Activated naive CD8-positive, alpha-beta T cell treated with anti-CD3 and anti-CD28 coated beads, Interleukin-2, amount 50 U/mL, for 24 hours (primary cell): Measurements from ENCODE around the gene BCL2L12.

ENCODE experiments used
- ATAC-seq: fragments of 150-1000 bp; cut with Tn5 transposase; one replicate; pipeline ENCODE4 v1.10.0; 2021
- DNase-seq: peaks from one replicate; pipeline ENCODE4 v3.0.0; 2021
- H3K27ac Mint-ChIP-seq: one replicate; pipeline ENCODE4 v1.8.0; 2021; ENCODE audit warnings: mild to moderate bottlenecking, mixed read lengths
- H3K27me3 Mint-ChIP-seq: one replicate; pipeline ENCODE4 v1.8.0; 2021; ENCODE audit warnings: mixed read lengths
- H3K36me3 Mint-ChIP-seq: one replicate; pipeline ENCODE4 v1.8.0; 2021; ENCODE audit warnings: low read depth, mixed read lengths
- H3K4me1 Mint-ChIP-seq: one replicate; pipeline ENCODE4 v1.8.0; 2021; ENCODE audit warnings: mixed read lengths
- H3K4me3 Mint-ChIP-seq: one replicate; pipeline ENCODE4 v1.8.0; 2021; ENCODE audit warnings: mild to moderate bottlenecking, moderate library complexity, mixed read lengths
- H3K9me3 Mint-ChIP-seq: one replicate; pipeline ENCODE4 v1.8.0; 2021; ENCODE audit warnings: mixed read lengths

The BCL2L12 gene

GRCh38 chr19:49690656-49691242 is 25.0 kb downstream of the BCL2L12 start, which contains the start of gene CPT1C:
TSS of gene CPT1C (plus strand) at chr19:49691116. CDS start at chr19:49692253, 1,137 bp downstream.
- DNase-seq (peak; percentile 66), ATAC-seq (peak; percentile 41)
- Mint-ChIP-seq H3K36me3 (peaks cover 18% of the 10 kb centered on the region), H3K4me1 (peaks cover 23% of the 10 kb centered on the region), H3K9me3 (no peaks in the 10 kb centered on the region), H3K4me3 (peak within 1 kb of the TSS; percentile 60), H3K27ac (peak within 1 kb of the TSS; percentile 52), H3K27me3 (peaks cover 21% of the 10 kb centered on the region)

GRCh38 chr19:49691243-49692146 is 25.8 kb downstream of the BCL2L12 start:
- Mint-ChIP-seq H3K27ac (no peak overlapping the region), H3K4me3 (peak overlapping the region; percentile 60), H3K9me3 (no peaks in the 10 kb centered on the region), H3K36me3 (peaks cover 17% of the 10 kb centered on the region), H3K27me3 (peaks cover 21% of the 10 kb centered on the region), H3K4me1 (peaks cover 23% of the 10 kb centered on the region)
- ATAC-seq (peak; percentile 11), DNase-seq (peak; percentile 46)

GRCh38 chr19:49692147-49692506 is 26.4 kb downstream of the BCL2L12 start:
- Mint-ChIP-seq H3K27me3 (peaks cover 21% of the 10 kb centered on the region), H3K4me1 (peaks cover 23% of the 10 kb centered on the region), H3K36me3 (peaks cover 14% of the 10 kb centered on the region), H3K9me3 (no peaks in the 10 kb centered on the region), H3K4me3 (no peak overlapping the region), H3K27ac (no peak overlapping the region)
- DNase-seq (no peak), ATAC-seq (no peak)

GRCh38 chr19:49696115-49696514 is 30.4 kb downstream of the BCL2L12 start:
- Mint-ChIP-seq H3K4me3 (no peak overlapping the region), H3K27me3 (peaks cover 14% of the 10 kb centered on the region), H3K4me1 (peaks cover 5% of the 10 kb centered on the region), H3K27ac (no peak overlapping the region), H3K9me3 (no peaks in the 10 kb centered on the region), H3K36me3 (no peaks in the 10 kb centered on the region)
- no peak for DNase-seq
- no peak for ATAC-seq

GRCh38 chr19:49696865-49697264 is 31.1 kb downstream of the BCL2L12 start:
- DNase-seq, result no peak
- peaks cover 2% of the 10 kb centered on the region for H3K4me1 Mint-ChIP-seq
- no peak overlapping the region for H3K4me3 Mint-ChIP-seq
- peaks cover 14% of the 10 kb centered on the region for H3K27me3 Mint-ChIP-seq
- no peak for ATAC-seq
- no peak overlapping the region for H3K27ac Mint-ChIP-seq
- no peaks in the 10 kb centered on the region for H3K36me3 Mint-ChIP-seq
- H3K9me3 Mint-ChIP-seq, result no peaks in the 10 kb centered on the region

GRCh38 chr19:49699364-49699763 is 33.6 kb downstream of the BCL2L12 start:
- Mint-ChIP-seq H3K9me3 (no peaks in the 10 kb centered on the region), H3K36me3 (no peaks in the 10 kb centered on the region), H3K4me1 (no peaks in the 10 kb centered on the region), H3K27me3 (peaks cover 7% of the 10 kb centered on the region), H3K27ac (no peak overlapping the region), H3K4me3 (no peak overlapping the region)
- DNase-seq (no peak), ATAC-seq (no peak)

- Mint-ChIP-seq H3K9me3 (no peaks in the 10 kb centered on the region), H3K4me3 (no peak overlapping the region), H3K27me3 (peaks cover 7% of the 10 kb centered on the region), H3K36me3 (no peaks in the 10 kb centered on the region), H3K27ac (no peak overlapping the region), H3K4me1 (no peaks in the 10 kb centered on the region)
- no peak for DNase-seq
- ATAC-seq, result peak; percentile 33
Measured at GRCh38 chr19:49700563-49700962, 34.8 kb downstream of the BCL2L12 start.

GRCh38 chr19:49701271-49701786 is 35.6 kb downstream of the BCL2L12 start:
- H3K4me3 Mint-ChIP-seq, result no peak overlapping the region
- H3K4me1 Mint-ChIP-seq, result no peaks in the 10 kb centered on the region
- no peak overlapping the region for H3K27ac Mint-ChIP-seq
- H3K27me3 Mint-ChIP-seq, result peaks cover 7% of the 10 kb centered on the region
- ATAC-seq (no peak), DNase-seq (no peak)
- no peaks in the 10 kb centered on the region for H3K36me3 Mint-ChIP-seq
- no peaks in the 10 kb centered on the region for H3K9me3 Mint-ChIP-seq

- no peaks in the 10 kb centered on the region for H3K4me1 Mint-ChIP-seq
- no peak overlapping the region for H3K27ac Mint-ChIP-seq
Measured at GRCh38 chr19:49704888-49705642, 39.3 kb downstream of the BCL2L12 start.

GRCh38 chr19:49705919-49706318 is 40.2 kb downstream of the BCL2L12 start:
- ATAC-seq (no peak), DNase-seq (no peak)
- Mint-ChIP-seq H3K27ac (no peak overlapping the region), H3K4me1 (no peaks in the 10 kb centered on the region), H3K27me3 (peaks cover 5% of the 10 kb centered on the region), H3K4me3 (no peak overlapping the region), H3K9me3 (no peaks in the 10 kb centered on the region), H3K36me3 (no peaks in the 10 kb centered on the region)

More at GRCh38 chr19:49704888-49705642, 39.3 kb downstream of the BCL2L12 start:
- Mint-ChIP-seq H3K9me3 (no peaks in the 10 kb centered on the region), H3K4me3 (no peak overlapping the region), H3K36me3 (no peaks in the 10 kb centered on the region), H3K27me3 (peaks cover 5% of the 10 kb centered on the region)
- ATAC-seq (no peak), DNase-seq (no peak)

- no peaks in the 10 kb centered on the region for H3K9me3 Mint-ChIP-seq
- H3K36me3 Mint-ChIP-seq, result no peaks in the 10 kb centered on the region
- ATAC-seq (no peak), DNase-seq (no peak)
- H3K4me1 Mint-ChIP-seq, result no peaks in the 10 kb centered on the region
- H3K27ac Mint-ChIP-seq, result no peak overlapping the region
- H3K27me3 Mint-ChIP-seq, result no peaks in the 10 kb centered on the region
- H3K4me3 Mint-ChIP-seq, result no peak overlapping the region
Measured at GRCh38 chr19:49710372-49710951, 44.7 kb downstream of the BCL2L12 start.

- Mint-ChIP-seq H3K9me3 (no peaks in the 10 kb centered on the region), H3K4me1 (peaks cover 6% of the 10 kb centered on the region), H3K27ac (no peak overlapping the region), H3K27me3 (no peaks in the 10 kb centered on the region), H3K36me3 (no peaks in the 10 kb centered on the region), H3K4me3 (no peak overlapping the region)
- no peak for ATAC-seq
- no peak for DNase-seq
Measured at GRCh38 chr19:49712397-49712859, 46.7 kb downstream of the BCL2L12 start.

GRCh38 chr19:49713236-49713845 is 47.6 kb downstream of the BCL2L12 start:
- peaks cover 10% of the 10 kb centered on the region for H3K4me1 Mint-ChIP-seq
- no peaks in the 10 kb centered on the region for H3K36me3 Mint-ChIP-seq
- no peaks in the 10 kb centered on the region for H3K9me3 Mint-ChIP-seq
- no peak overlapping the region for H3K4me3 Mint-ChIP-seq
- no peak overlapping the region for H3K27ac Mint-ChIP-seq
- ATAC-seq (no peak), DNase-seq (no peak)
- no peaks in the 10 kb centered on the region for H3K27me3 Mint-ChIP-seq

GRCh38 chr19:49716154-49716553 is 50.4 kb downstream of the BCL2L12 start:
- DNase-seq (no peak), ATAC-seq (no peak)
- H3K36me3 Mint-ChIP-seq, result no peaks in the 10 kb centered on the region
- peak overlapping the region; percentile 42 for H3K27ac Mint-ChIP-seq
- no peaks in the 10 kb centered on the region for H3K27me3 Mint-ChIP-seq
- no peak overlapping the region for H3K4me3 Mint-ChIP-seq
- H3K9me3 Mint-ChIP-seq, result no peaks in the 10 kb centered on the region
- H3K4me1 Mint-ChIP-seq, result peaks cover 12% of the 10 kb centered on the region
